Measurements from ENCODE around the gene AOC1. TPM values are rescaled to one million over a fixed set of nuclear protein-coding genes. Genes with fewer than 3 reads are reported as not detected.

AOC1 gene
- total RNA-seq, 1 donor from 2014 or later: 0.64 TPM

- no peak for TF ChIP-seq CTCF (IDR thresholded peaks at IDR 0.05)
- Histone ChIP-seq H3K4me3 (no peak overlapping the region), H3K9me3 (peaks cover 19% of the 10 kb centered on the region)
These were observed 28.9 kb downstream of the AOC1 start for GRCh38 chr7:150881189-150881588.

GRCh38 chr7:150890853-150891584, 38.7 kb downstream of the AOC1 start:
- no peak for TF ChIP-seq CTCF (IDR thresholded peaks at IDR 0.05)
- H3K9me3 ChIP-seq: peaks cover 3% of the 10 kb centered on the region
- H3K27ac ChIP-seq: no peak overlapping the region
- ATAC-seq (no peak), DNase-seq (no peak)
- peaks cover 3% of the 10 kb centered on the region for H3K27me3 ChIP-seq
- intact Hi-C loops (cut with DNase I): no loop called here
- H3K4me1 ChIP-seq: no peaks in the 10 kb centered on the region
- H3K36me3 ChIP-seq: no peaks in the 10 kb centered on the region
- no peak overlapping the region for H3K4me3 ChIP-seq

More at GRCh38 chr7:150881189-150881588, 28.9 kb downstream of the AOC1 start:
- no peak for ATAC-seq
- Histone ChIP-seq H3K36me3 (no peaks in the 10 kb centered on the region), H3K4me1 (peaks cover 5% of the 10 kb centered on the region), H3K27ac (no peak overlapping the region), H3K27me3 (no peaks in the 10 kb centered on the region)
- intact Hi-C loops (cut with DNase I): no loop called here
- no peak for DNase-seq

- TF ChIP-seq CTCF (IDR thresholded peaks at IDR 0.05): no peak
- no peak overlapping the region for H3K27ac ChIP-seq
- ATAC-seq (no peak), DNase-seq (no peak)
- peaks cover 9% of the 10 kb centered on the region for H3K27me3 ChIP-seq
- peaks cover 3% of the 10 kb centered on the region for H3K9me3 ChIP-seq
- H3K4me3 ChIP-seq: no peak overlapping the region
- H3K4me1 ChIP-seq: no peaks in the 10 kb centered on the region
- H3K36me3 ChIP-seq: no peaks in the 10 kb centered on the region
- intact Hi-C loops (cut with DNase I): no loop called here
These were observed 39.4 kb downstream of the AOC1 start for GRCh38 chr7:150891740-150892139.

GRCh38 chr7:150895809-150896208, 43.5 kb downstream of the AOC1 start:
- Histone ChIP-seq H3K27me3 (peaks cover 18% of the 10 kb centered on the region), H3K4me3 (no peak overlapping the region), H3K27ac (no peak overlapping the region), H3K9me3 (peaks cover 3% of the 10 kb centered on the region), H3K36me3 (no peaks in the 10 kb centered on the region), H3K4me1 (no peaks in the 10 kb centered on the region)
- intact Hi-C loops (cut with DNase I): loop anchor here (5.0 kb wide), 1 partner anchor 91 kb away; no protein-coding TSS in a partner anchor
- no peak for TF ChIP-seq CTCF (IDR thresholded peaks at IDR 0.05)
- no peak for ATAC-seq
- no peak for DNase-seq

- H3K4me1 ChIP-seq: no peaks in the 10 kb centered on the region
- intact Hi-C loops (cut with DNase I): loop anchor here (5.0 kb wide), 1 partner anchor 91 kb away; no protein-coding TSS in a partner anchor
- H3K27me3 ChIP-seq: peaks cover 18% of the 10 kb centered on the region
- no peak overlapping the region for H3K4me3 ChIP-seq
- TF ChIP-seq CTCF (IDR thresholded peaks at IDR 0.05): no peak
- no peak overlapping the region for H3K27ac ChIP-seq
- ATAC-seq: no peak
- H3K9me3 ChIP-seq: peaks cover 3% of the 10 kb centered on the region
- no peak for DNase-seq
- H3K36me3 ChIP-seq: no peaks in the 10 kb centered on the region
These were observed 44.4 kb downstream of the AOC1 start for GRCh38 chr7:150896562-150897209.

All from upper lobe of right lung (tissue), 1 donor.